ENCODE data around the gene CRB3. TPM values are rescaled to one million over a fixed set of nuclear protein-coding genes. Genes with fewer than 3 reads are reported as not detected.

The CRB3 gene
- total and polyA plus RNA-seq, 2 of the 13 experiments (the other 11 are each of a cell fraction or from before 2014, with no cell fraction given): 10.6 to 25.6 TPM

- TF ChIP-seq ZHX2 (IDR thresholded peaks at IDR 0.05; ENCODE audit: low read depth): no peak
- no peak for TF ChIP-seq ZHX2 (CRISPR knock-in tag; IDR thresholded peaks at IDR 0.05; ENCODE audit: borderline replicate concordance)
- TF ChIP-seq SMYD3 (CRISPR knock-in tag; IDR thresholded peaks at IDR 0.05): no peak
- TF ChIP-seq RXRB (CRISPR knock-in tag; IDR thresholded peaks at IDR 0.05; ENCODE audit: borderline replicate concordance): no peak
- TF ChIP-seq POLR2A (IDR thresholded peaks at IDR 0.05; ENCODE audit: insufficient read depth in 1 of 2, low read depth in 2 of 2, low read length in 2 of 2): no peak
- no peak for TF ChIP-seq ZNF556 (CRISPR knock-in tag; IDR thresholded peaks at IDR 0.05; ENCODE audit: borderline replicate concordance)
- TF ChIP-seq KDM5A (IDR thresholded peaks at IDR 0.05; ENCODE audit: borderline replicate concordance, low read length): no peak
- peak; percentile 73 for TF ChIP-seq CTCF (CRISPR knock-in tag; IDR thresholded peaks at IDR 0.05)
- no peak for TF ChIP-seq ZC3H4 (CRISPR knock-in tag; IDR thresholded peaks at IDR 0.05; ENCODE audit: borderline replicate concordance)
- TF ChIP-seq ZNF232 (CRISPR knock-in tag; IDR thresholded peaks at IDR 0.05; ENCODE audit: borderline replicate concordance): peak; percentile 11; the same call in 1 of the 2 replicates
- no peak for TF ChIP-seq TAF15 (IDR thresholded peaks at IDR 0.05; ENCODE audit: low read depth, low read length, poor library complexity, severe bottlenecking)
- no peak for TF ChIP-seq ZNF670 (CRISPR knock-in tag; IDR thresholded peaks at IDR 0.05; ENCODE audit: borderline replicate concordance)
- no peak for TF ChIP-seq ZNF773 (CRISPR knock-in tag; IDR thresholded peaks at IDR 0.05; ENCODE audit: borderline replicate concordance)
- no peak for TF ChIP-seq HNRNPUL1 (IDR thresholded peaks at IDR 0.05; ENCODE audit: low read depth, low read length)
- no peak for TF ChIP-seq CREBL2 (CRISPR knock-in tag; IDR thresholded peaks at IDR 0.05; ENCODE audit: borderline replicate concordance)
- TF ChIP-seq HMGA1 (CRISPR knock-in tag; conservative IDR thresholded peaks at IDR 0.05): no peak
- TF ChIP-seq FUBP1 (CRISPR knock-in tag; IDR thresholded peaks at IDR 0.05; ENCODE audit: borderline replicate concordance): no peak
- no peak for TF ChIP-seq TARDBP (CRISPR knock-in tag; IDR thresholded peaks at IDR 0.05)
- 0 out of 2 replicates have a peak, but pooled peaks have one; percentile 20 for TF ChIP-seq RAD21 (CRISPR knock-in tag; IDR thresholded peaks at IDR 0.05)
- no peak for TF ChIP-seq SUZ12 (IDR thresholded peaks at IDR 0.05; ENCODE audit: low read depth, low read length)
Measured at GRCh38 chr19:6425732-6426620, 38.1 kb upstream of the CRB3 start (continued).

Measured in HepG2 (cell line).